PC-9 (cell line): ENCODE measurements around the gene GSDME. TPM values are rescaled to one million over a fixed set of nuclear protein-coding genes. Genes with fewer than 3 reads are reported as not detected.

ENCODE experiments used
- BruUV-seq: library from RNA; stranded (reverse); fragments of 400-500 nt; replicated peaks from 2 replicates; lab custom pipeline; 2021; lab: Mats Ljungman, UMichigan
- CTCF ChIA-PET: fragments of 300-600 bp; sonication (Branson Sonifier 250); formaldehyde crosslinking; loops from one replicate; lab custom pipeline; 2022; ENCODE audit warnings: antibody characterized with exemption; lab: Charles Lee
- POLR2A ChIA-PET: fragments of 300-600 bp; sonication (Branson Sonifier 250); formaldehyde crosslinking; loops from one replicate; lab custom pipeline; 2022; ENCODE audit warnings: antibody characterized with exemption; ENCODE audit not compliant: unreplicated experiment; lab: Charles Lee
- DNase-seq, 2 experiments: peaks; one replicate each; pipeline versions ENCODE4 v3.0.0 to v3.0.0-alpha.2; 2015 to 2022; ENCODE audit warnings: mixed read lengths in 1 of 2
- H2AFZ ChIP-seq: fragments of 200-600 bp; sonication (generic); 2 replicates; pipeline ENCODE4 v1.8.1; 2017; ENCODE audit warnings: antibody characterized with exemption
- H3F3A ChIP-seq: fragments of 200-600 bp; sonication (generic); 2 replicates; pipeline ENCODE4 v1.8.1; 2017; ENCODE audit warnings: antibody characterized with exemption, mild to moderate bottlenecking, low read depth; ENCODE audit not compliant: insufficient read depth
- H3K27ac ChIP-seq: fragments of 200-600 bp; sonication (generic); 2 replicates; pipeline ENCODE4 v1.6.1; 2016; ENCODE audit warnings: mixed run types
- H3K27me3 ChIP-seq: fragments of 200-600 bp; sonication (generic); 2 replicates; pipeline ENCODE4 v1.6.1; 2016; ENCODE audit warnings: low read depth, mixed run types; ENCODE audit not compliant: insufficient read depth
- H3K36me3 ChIP-seq: fragments of 200-600 bp; sonication (generic); 2 replicates; pipeline ENCODE4 v1.6.1; 2016; ENCODE audit warnings: low read depth, mixed run types
- H3K4me1 ChIP-seq: fragments of 200-600 bp; sonication (generic); replicated peaks from 2 replicates; pipeline ENCODE4 v1.6.1; 2016; ENCODE audit warnings: mixed run types; ENCODE audit not compliant: insufficient read depth
- H3K4me2 ChIP-seq: fragments of 200-600 bp; sonication (generic); 2 replicates; pipeline ENCODE4 v1.6.1; 2017; ENCODE audit warnings: mixed run types
- H3K4me3 ChIP-seq: fragments of 200-600 bp; sonication (generic); 2 replicates; pipeline ENCODE4 v1.6.1; 2016; ENCODE audit warnings: mixed run types
- H3K79me2 ChIP-seq: fragments of 200-600 bp; sonication (generic); 2 replicates; pipeline ENCODE4 v1.6.1; 2017; ENCODE audit warnings: low read depth, mixed run types
- H3K9me2 ChIP-seq: fragments of 200-600 bp; sonication (generic); 2 replicates; pipeline ENCODE4 v1.8.1; 2017; ENCODE audit warnings: mild to moderate bottlenecking; ENCODE audit not compliant: insufficient read depth
- H3K9me3 ChIP-seq: fragments of 200-600 bp; sonication (generic); 2 replicates; pipeline ENCODE4 v1.8.1; 2016; ENCODE audit warnings: low read depth; ENCODE audit not compliant: insufficient read depth
- H4K20me1 ChIP-seq: fragments of 200-600 bp; sonication (generic); 2 replicates; pipeline ENCODE4 v1.8.1; 2017; ENCODE audit not compliant: insufficient read depth
- CTCF ChIP-seq: fragments of 200-600 bp; sonication (generic); conservative IDR thresholded peaks from 2 replicates; pipeline ENCODE4 v1.6.1; 2017; ENCODE audit warnings: mixed run types, antibody characterized with exemption, mild to moderate bottlenecking, moderate library complexity
- EZH2 ChIP-seq: fragments of 200-600 bp; sonication (generic); IDR thresholded peaks from 2 replicates; pipeline ENCODE4 v1.8.0; 2017; ENCODE audit warnings: antibody characterized with exemption, low read depth
- intact Hi-C: fragments of 100-400 bp; cut with micrococcal nuclease; formaldehyde crosslinking; loops from one replicate; pipeline ENCODE4 v1.10.0; 2022; ENCODE audit not compliant: unreplicated experiment
- total RNA-seq: library from RNA; stranded (reverse); gene quantifications from 2 replicates; pipeline ENCODE4 v1.2.3, GENCODE V29; 2021

Gene GSDME
- total RNA-seq, 1 experiment from 2014 or later: 11.5 TPM

GRCh38 chr7:24800667-24801066 is 43.4 kb upstream of the GSDME start:
- Histone ChIP-seq H2AFZ (no peak overlapping the region), H3K9me3 (no peaks in the 10 kb centered on the region), H3K4me1 (no peaks in the 10 kb centered on the region), H3K36me3 (peaks cover 23% of the 10 kb centered on the region), H3K4me3 (no peak overlapping the region), H4K20me1 (no peaks in the 10 kb centered on the region), H3K79me2 (no peaks in the 10 kb centered on the region), H3K27me3 (no peaks in the 10 kb centered on the region), H3K27ac (no peak overlapping the region), H3K9me2 (no peaks in the 10 kb centered on the region), H3F3A (no peaks in the 10 kb centered on the region), H3K4me2 (no peak overlapping the region)
- no TSS peak for BruUV-seq
- intact Hi-C loops: no loop called here
- POLR2A ChIA-PET: interaction anchor here (0.6 kb wide), 1 partner anchor 443 kb away, joined by 7 read pairs; no protein-coding TSS in a partner anchor
- CTCF ChIA-PET: interaction anchor here (0.6 to 1.1 kb wide), 2 partner anchors 292 to 334 kb away, joined by 5 to 6 read pairs; no protein-coding TSS in a partner anchor
- TF ChIP-seq EZH2 (no peak), CTCF (no peak)
- DNase-seq: no peak

GRCh38 chr7:24800073-24800472 is 42.8 kb upstream of the GSDME start:
- H3K4me3 ChIP-seq: no peak overlapping the region
- ChIA-PET CTCF (interaction anchor here (1.1 kb wide), 1 partner anchor 293 kb away, joined by 5 read pairs; no protein-coding TSS in a partner anchor), POLR2A (no interaction called here)
- H3K36me3 ChIP-seq: peaks cover 17% of the 10 kb centered on the region
- no peaks in the 10 kb centered on the region for H4K20me1 ChIP-seq
- no peak for DNase-seq
- TF ChIP-seq EZH2: no peak
- TF ChIP-seq CTCF: no peak
- H3K27ac ChIP-seq: no peak overlapping the region
- no peak overlapping the region for H2AFZ ChIP-seq
- H3K4me2 ChIP-seq: no peak overlapping the region
- H3K9me3 ChIP-seq: no peaks in the 10 kb centered on the region
- intact Hi-C loops: no loop called here
- no peaks in the 10 kb centered on the region for H3K27me3 ChIP-seq
- no peaks in the 10 kb centered on the region for H3K4me1 ChIP-seq
- BruUV-seq: no TSS peak
- no peaks in the 10 kb centered on the region for H3K9me2 ChIP-seq
- no peaks in the 10 kb centered on the region for H3K79me2 ChIP-seq
- no peaks in the 10 kb centered on the region for H3F3A ChIP-seq

GRCh38 chr7:24799506-24799905 is 42.2 kb upstream of the GSDME start:
- H3K4me3 ChIP-seq: no peak overlapping the region
- DNase-seq: no peak
- no peak for TF ChIP-seq CTCF
- TF ChIP-seq EZH2: no peak
- intact Hi-C loops: no loop called here
- H4K20me1 ChIP-seq: no peaks in the 10 kb centered on the region
- no peaks in the 10 kb centered on the region for H3K79me2 ChIP-seq
- H3K4me1 ChIP-seq: no peaks in the 10 kb centered on the region
- no peak overlapping the region for H3K27ac ChIP-seq
- no peaks in the 10 kb centered on the region for H3K27me3 ChIP-seq
- no TSS peak for BruUV-seq
- no peaks in the 10 kb centered on the region for H3F3A ChIP-seq
- ChIA-PET CTCF (no interaction called here), POLR2A (no interaction called here)
- no peak overlapping the region for H3K4me2 ChIP-seq
- no peaks in the 10 kb centered on the region for H3K9me2 ChIP-seq
- no peaks in the 10 kb centered on the region for H3K9me3 ChIP-seq
- peaks cover 12% of the 10 kb centered on the region for H3K36me3 ChIP-seq
- no peak overlapping the region for H2AFZ ChIP-seq
